Dendritic cell treated with granulocyte-macrophage colony-stimulating factor and Interleukin-4, amounts not matched to agents 40 ng/mL and 50 ng/mL, for 4 days (primary cell): ENCODE results near the gene DHX57.
A peak's percentile ranks its signal among the peaks of the same experiment; 100 is the strongest.
"Not testable (repeated sequence)": the region's sequence is repeated elsewhere in the genome, so short reads cannot be mapped to it uniquely, and the experiment has no call there.

Experiments used
- H3K27ac Mint-ChIP-seq: one replicate; pipeline ENCODE4 v1.8.0; 2022; ENCODE audit warnings: mild to moderate bottlenecking, mixed read lengths
- H3K27me3 Mint-ChIP-seq: one replicate; pipeline ENCODE4 v1.8.0; 2022; ENCODE audit warnings: mild to moderate bottlenecking, mixed read lengths
- H3K36me3 Mint-ChIP-seq: one replicate; pipeline ENCODE4 v1.8.0; 2022; ENCODE audit warnings: low read depth, mixed read lengths
- H3K4me1 Mint-ChIP-seq: one replicate; pipeline ENCODE4 v1.8.0; 2022; ENCODE audit warnings: low read depth, mixed read lengths
- H3K4me3 Mint-ChIP-seq: one replicate; pipeline ENCODE4 v1.8.0; 2022; ENCODE audit warnings: mild to moderate bottlenecking, moderate library complexity, mixed read lengths
- H3K9me3 Mint-ChIP-seq: one replicate; pipeline ENCODE4 v1.8.0; 2022; ENCODE audit warnings: mixed read lengths
- intact Hi-C: fragments of 100-400 bp; cut with micrococcal nuclease; formaldehyde crosslinking; loops from one replicate; pipeline ENCODE4 v1.15.0; 2022

Gene DHX57

GRCh38 chr2:38836791-38837190 is 38.9 kb downstream of the DHX57 start:
- H3K27me3 Mint-ChIP-seq = no peaks in the 10 kb centered on the region
- no peaks in the 10 kb centered on the region for H3K9me3 Mint-ChIP-seq
- H3K4me1 Mint-ChIP-seq = peaks cover 59% of the 10 kb centered on the region
- peak overlapping the region; percentile 79 for H3K27ac Mint-ChIP-seq
- H3K4me3 Mint-ChIP-seq = no peak overlapping the region
- intact Hi-C loops = loop anchor here (5.0 kb wide), 1 partner anchor 84 kb away; the partner anchor contains the start of gene SRSF7
- H3K36me3 Mint-ChIP-seq = peaks cover 17% of the 10 kb centered on the region

DNA sequence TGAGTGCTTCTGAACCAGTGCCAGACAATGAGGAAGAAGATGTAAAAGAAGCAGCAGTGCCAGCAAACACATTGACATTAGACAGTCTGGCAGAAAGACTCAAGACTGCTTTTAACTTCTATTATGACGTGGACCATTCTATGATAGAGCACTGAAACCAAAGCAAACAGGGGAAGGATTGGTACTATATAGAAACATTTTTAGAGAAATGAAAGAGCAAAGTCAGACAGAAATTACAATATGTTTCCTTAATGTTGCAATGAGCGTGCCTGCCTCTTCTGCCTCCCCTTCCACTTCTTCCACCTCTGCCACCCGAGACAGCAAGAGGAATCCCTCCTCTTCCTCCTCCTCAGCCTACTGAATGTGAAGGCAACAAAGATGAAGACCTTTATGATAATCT is 39.7 kb downstream of the DHX57 start:
- peaks cover 59% of the 10 kb centered on the region for H3K4me1 Mint-ChIP-seq
- H3K4me3 Mint-ChIP-seq = no peak overlapping the region
- H3K36me3 Mint-ChIP-seq = peaks cover 13% of the 10 kb centered on the region
- H3K27me3 Mint-ChIP-seq = no peaks in the 10 kb centered on the region
- H3K27ac Mint-ChIP-seq = peak overlapping the region; percentile 79
- intact Hi-C loops = loop anchor here (5.0 kb wide), 1 partner anchor 84 kb away; the partner anchor contains the start of gene SRSF7
- no peaks in the 10 kb centered on the region for H3K9me3 Mint-ChIP-seq

DNA sequence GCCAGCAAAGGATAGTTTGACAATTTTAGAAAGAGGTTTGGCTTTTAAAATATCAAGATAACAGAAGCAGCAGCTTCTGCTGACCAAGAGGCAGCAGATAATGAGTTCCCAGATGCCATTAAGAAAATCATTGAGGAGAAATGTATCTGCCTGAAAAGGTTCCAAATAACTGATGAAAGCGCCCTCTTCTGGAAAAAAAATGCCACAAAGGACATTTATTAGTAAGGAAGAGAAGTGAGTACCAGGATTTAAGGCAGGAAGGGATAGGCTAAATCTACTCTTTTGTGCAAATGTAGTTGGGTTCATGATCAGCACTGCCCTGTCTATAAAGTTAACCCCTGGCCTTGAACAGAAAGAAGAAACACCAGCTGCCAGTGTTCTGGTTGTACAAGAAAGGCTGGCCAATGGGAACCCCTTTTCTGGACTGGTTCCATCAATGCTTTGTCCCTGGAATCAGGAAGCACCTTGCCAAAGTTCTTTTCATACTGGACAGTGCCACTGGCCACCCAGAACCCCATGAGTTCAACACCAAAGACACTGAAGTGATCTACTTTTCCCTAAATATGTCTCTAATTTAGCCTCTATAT is 40.6 kb downstream of the DHX57 start:
- H3K4me3 Mint-ChIP-seq = no peak overlapping the region
- H3K27ac Mint-ChIP-seq = peak overlapping the region; percentile 79
- H3K4me1 Mint-ChIP-seq = peaks cover 66% of the 10 kb centered on the region
- H3K9me3 Mint-ChIP-seq = no peaks in the 10 kb centered on the region
- H3K27me3 Mint-ChIP-seq = no peaks in the 10 kb centered on the region
- intact Hi-C loops = loop anchor here (5.0 kb wide), 1 partner anchor 83 kb away; the partner anchor contains the start of gene SRSF7
- peaks cover 13% of the 10 kb centered on the region for H3K36me3 Mint-ChIP-seq

DNA sequence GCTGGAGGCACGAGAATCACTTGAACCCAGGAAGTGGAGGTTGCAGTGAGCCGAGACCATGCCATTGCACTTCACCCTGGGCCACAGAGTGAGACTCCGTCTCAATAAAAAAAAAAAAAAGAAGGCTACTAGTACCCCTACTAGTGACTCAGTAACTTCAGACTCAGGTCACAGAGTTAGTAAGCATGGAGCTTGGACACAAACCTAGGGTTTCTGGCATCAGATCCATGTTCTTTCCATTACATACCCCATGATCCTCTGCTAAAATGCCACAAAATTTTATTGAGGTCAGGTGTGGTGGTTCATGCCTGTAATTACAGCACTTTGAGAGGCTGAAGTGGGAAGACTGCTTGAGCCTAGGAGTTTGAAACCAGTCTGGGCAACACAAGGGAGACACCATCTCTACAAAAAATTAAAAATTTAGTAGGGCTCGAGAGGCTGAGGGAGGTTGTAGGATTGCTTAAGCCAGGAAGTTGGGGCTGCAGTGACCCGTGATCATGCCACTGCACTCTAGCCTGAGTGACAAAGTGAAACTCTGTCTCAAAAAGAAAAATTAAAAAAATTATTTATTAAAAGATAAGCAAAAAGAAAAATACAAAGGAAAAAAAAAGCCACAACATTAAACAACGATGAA is 45.1 kb downstream of the DHX57 start:
- Mint-ChIP-seq H3K4me1 (peaks cover 46% of the 10 kb centered on the region), H3K36me3 (peaks cover 17% of the 10 kb centered on the region), H3K4me3 (no peak overlapping the region), H3K27me3 (no peaks in the 10 kb centered on the region), H3K9me3 (no peaks in the 10 kb centered on the region), H3K27ac (peak overlapping the region; percentile 87)
- intact Hi-C loops = loop anchor here (2.0 kb wide), 1 partner anchor 14 kb away; no protein-coding TSS in a partner anchor

- Mint-ChIP-seq H3K4me1 (peaks cover 40% of the 10 kb centered on the region), H3K27me3 (no peaks in the 10 kb centered on the region), H3K4me3 (no peak overlapping the region), H3K27ac (peak overlapping the region; percentile 87), H3K9me3 (no peaks in the 10 kb centered on the region), H3K36me3 (peaks cover 21% of the 10 kb centered on the region)
- intact Hi-C loops = loop anchor here (2.0 kb wide), 1 partner anchor 13 kb away; no protein-coding TSS in a partner anchor
These were observed 45.8 kb downstream of the DHX57 start for GRCh38 chr2:38829971-38830370.

DNA sequence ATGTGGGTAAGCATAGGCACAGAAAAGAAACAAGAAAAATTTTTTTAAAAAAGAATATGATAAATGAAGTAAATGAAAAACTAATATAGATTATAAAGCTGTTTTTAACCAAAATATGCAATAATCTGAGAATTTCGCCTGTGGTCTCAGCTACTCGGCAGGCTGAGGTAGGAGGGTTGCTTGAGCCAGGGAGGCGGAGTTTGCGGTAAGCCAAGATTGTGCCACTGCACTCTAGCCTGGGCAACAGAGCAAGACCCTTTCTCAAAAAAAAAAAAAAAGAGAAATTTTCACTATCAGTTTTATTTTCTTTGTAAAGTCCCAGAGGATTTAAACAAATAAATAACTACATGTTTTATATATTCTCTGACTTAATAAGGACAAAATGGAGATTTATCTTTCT is 47.3 kb downstream of the DHX57 start:
- Mint-ChIP-seq H3K36me3 (peaks cover 33% of the 10 kb centered on the region), H3K27me3 (no peaks in the 10 kb centered on the region), H3K27ac (peak overlapping the region; percentile 82), H3K4me1 (peaks cover 31% of the 10 kb centered on the region), H3K9me3 (no peaks in the 10 kb centered on the region), H3K4me3 (no peak overlapping the region)
- intact Hi-C loops = no loop called here

DNA sequence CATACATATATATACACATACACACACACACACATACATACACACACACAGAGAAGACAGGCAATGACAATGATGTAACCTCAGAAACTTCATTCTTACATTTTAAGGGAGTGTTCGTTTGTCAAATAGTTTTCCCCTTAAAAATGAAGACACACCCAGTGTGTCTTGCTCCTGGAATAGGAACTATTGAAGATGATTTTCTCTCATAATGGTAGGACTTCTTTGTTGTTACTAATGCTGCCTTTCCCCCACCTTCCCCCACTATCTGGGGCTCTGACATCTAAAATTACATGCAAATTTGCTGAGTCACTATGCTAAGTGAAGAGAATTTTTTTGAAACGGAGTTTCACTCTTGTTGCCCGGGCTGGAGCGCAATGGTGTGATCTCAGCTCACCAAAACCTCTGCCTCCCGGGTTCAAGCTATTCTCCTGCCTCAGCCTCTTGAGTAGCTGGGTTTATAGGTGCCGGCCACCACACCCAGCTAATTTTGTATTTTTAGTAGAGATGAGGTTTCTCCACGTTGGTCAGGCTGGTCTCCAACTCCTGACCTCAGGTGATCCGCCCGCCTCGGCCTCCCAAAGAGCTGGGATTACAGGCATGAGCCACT is 48.1 kb downstream of the DHX57 start:
- Mint-ChIP-seq H3K27ac (peak overlapping the region; percentile 82), H3K4me1 (peaks cover 24% of the 10 kb centered on the region), H3K36me3 (peaks cover 36% of the 10 kb centered on the region), H3K4me3 (peak overlapping the region; percentile 20)
- H3K27me3 Mint-ChIP-seq, intact Hi-C loops, H3K9me3 Mint-ChIP-seq: not testable (repeated sequence)

DNA sequence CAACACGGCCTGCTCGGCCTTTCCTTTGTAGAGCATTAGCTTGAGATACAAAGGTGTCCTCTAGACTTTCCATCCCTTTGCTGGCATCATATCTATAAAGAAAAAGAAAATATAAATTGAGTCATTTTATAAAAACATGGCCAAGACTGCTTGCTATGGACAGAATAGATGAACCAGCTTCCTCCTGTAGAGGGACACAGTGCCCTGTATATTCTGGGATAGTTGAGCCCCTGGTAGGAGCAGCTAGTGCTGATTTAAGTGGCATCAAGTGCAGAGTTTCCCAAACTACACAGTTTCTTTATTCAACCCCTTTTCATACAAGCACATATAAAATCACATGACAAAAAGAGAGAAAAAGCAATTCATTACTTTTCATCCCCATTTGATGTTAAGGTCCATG is 49.8 kb downstream of the DHX57 start:
- H3K27ac Mint-ChIP-seq = no peak overlapping the region
- no peak overlapping the region for H3K4me3 Mint-ChIP-seq
- H3K36me3 Mint-ChIP-seq = peaks cover 53% of the 10 kb centered on the region
- H3K9me3 Mint-ChIP-seq = no peaks in the 10 kb centered on the region
- peaks cover 19% of the 10 kb centered on the region for H3K4me1 Mint-ChIP-seq
- H3K27me3 Mint-ChIP-seq = no peaks in the 10 kb centered on the region
- intact Hi-C loops = no loop called here

GRCh38 chr2:38824906-38825305 is 50.8 kb downstream of the DHX57 start:
- Mint-ChIP-seq H3K9me3 (no peaks in the 10 kb centered on the region), H3K4me1 (peaks cover 11% of the 10 kb centered on the region), H3K4me3 (no peak overlapping the region), H3K36me3 (peaks cover 64% of the 10 kb centered on the region), H3K27ac (no peak overlapping the region), H3K27me3 (no peaks in the 10 kb centered on the region)
- intact Hi-C loops = no loop called here

DNA sequence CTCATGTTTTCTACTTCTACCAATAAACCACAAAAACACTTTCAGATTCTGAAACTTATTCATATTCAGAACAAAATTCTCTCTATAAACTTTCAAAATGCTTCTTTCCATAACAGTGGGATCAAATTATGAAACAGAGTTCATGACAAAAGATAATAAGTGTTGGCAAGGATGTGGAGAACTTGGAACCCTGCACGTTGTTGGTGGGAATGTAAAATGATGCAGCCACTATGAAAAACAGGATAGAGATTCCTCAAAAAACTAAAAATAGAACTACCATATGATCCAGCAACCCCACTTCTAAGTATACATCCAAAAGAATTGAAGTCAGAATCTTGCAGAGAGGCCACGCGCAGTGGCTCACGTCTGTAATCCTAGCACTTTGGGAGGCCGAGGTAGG is 52.3 kb downstream of the DHX57 start:
- H3K27ac Mint-ChIP-seq = no peak overlapping the region
- peaks cover 11% of the 10 kb centered on the region for H3K4me1 Mint-ChIP-seq
- H3K36me3 Mint-ChIP-seq = peaks cover 75% of the 10 kb centered on the region
- intact Hi-C loops = no loop called here
- H3K27me3 Mint-ChIP-seq = no peaks in the 10 kb centered on the region
- no peaks in the 10 kb centered on the region for H3K9me3 Mint-ChIP-seq
- no peak overlapping the region for H3K4me3 Mint-ChIP-seq

- no peaks in the 10 kb centered on the region for H3K27me3 Mint-ChIP-seq
- intact Hi-C loops = no loop called here
- H3K4me3 Mint-ChIP-seq = no peak overlapping the region
- H3K36me3 Mint-ChIP-seq = peaks cover 74% of the 10 kb centered on the region
- H3K27ac Mint-ChIP-seq = no peak overlapping the region
- H3K9me3 Mint-ChIP-seq = no peaks in the 10 kb centered on the region
- H3K4me1 Mint-ChIP-seq = peaks cover 14% of the 10 kb centered on the region
These were observed 57.2 kb downstream of the DHX57 start for GRCh38 chr2:38818565-38818964.

DNA sequence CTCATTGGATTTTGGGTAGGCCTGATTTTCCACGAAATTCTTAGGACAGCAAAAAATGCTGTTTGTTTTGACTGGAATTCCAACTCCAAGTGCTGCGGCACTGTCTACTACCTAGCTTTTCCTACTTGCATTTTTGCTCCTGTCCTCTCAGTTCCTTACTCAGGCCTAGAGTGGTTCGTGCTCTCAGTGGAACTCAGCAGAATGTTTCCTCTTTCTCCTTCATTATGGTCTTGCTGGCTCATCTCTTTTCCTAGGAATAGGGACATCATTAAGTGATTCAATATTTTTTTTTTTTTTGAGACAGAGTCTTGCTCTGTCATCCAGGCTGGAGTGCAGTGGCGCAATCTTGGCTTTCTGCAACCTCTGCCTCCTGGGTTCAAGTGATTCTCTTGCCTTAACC is 59.8 kb downstream of the DHX57 start:
- peak overlapping the region; percentile 20 for H3K4me3 Mint-ChIP-seq
- intact Hi-C loops = loop anchor here (2.0 kb wide), 1 partner anchor 15 kb away; no protein-coding TSS in a partner anchor
- H3K27me3 Mint-ChIP-seq = no peaks in the 10 kb centered on the region
- peaks cover 14% of the 10 kb centered on the region for H3K4me1 Mint-ChIP-seq
- peak overlapping the region; percentile 88 for H3K27ac Mint-ChIP-seq
- no peaks in the 10 kb centered on the region for H3K9me3 Mint-ChIP-seq
- H3K36me3 Mint-ChIP-seq = peaks cover 75% of the 10 kb centered on the region

DNA sequence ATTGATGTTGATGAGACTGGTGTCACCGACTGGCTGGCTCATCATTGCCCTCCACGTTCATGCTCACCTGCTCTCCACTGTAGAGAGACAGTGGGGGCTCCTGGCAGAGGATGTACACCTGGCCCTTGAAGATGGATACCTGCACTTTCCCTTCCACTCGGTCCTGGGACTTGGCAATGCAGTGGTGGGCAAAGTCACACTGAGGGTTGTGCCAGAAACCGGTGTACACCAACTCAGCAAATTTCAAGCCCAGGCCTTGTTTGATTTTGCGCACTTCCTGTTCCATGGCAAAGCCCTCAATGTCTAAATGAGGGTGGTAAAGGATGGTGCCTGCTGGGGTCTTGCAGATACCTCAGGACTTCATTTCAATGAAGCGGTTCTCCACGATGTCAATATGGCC is 65.2 kb downstream of the DHX57 start:
- Mint-ChIP-seq H3K36me3 (peaks cover 45% of the 10 kb centered on the region), H3K4me1 (peaks cover 11% of the 10 kb centered on the region), H3K27ac (no peak overlapping the region), H3K9me3 (no peaks in the 10 kb centered on the region), H3K4me3 (no peak overlapping the region), H3K27me3 (no peaks in the 10 kb centered on the region)
- intact Hi-C loops = no loop called here

DNA sequence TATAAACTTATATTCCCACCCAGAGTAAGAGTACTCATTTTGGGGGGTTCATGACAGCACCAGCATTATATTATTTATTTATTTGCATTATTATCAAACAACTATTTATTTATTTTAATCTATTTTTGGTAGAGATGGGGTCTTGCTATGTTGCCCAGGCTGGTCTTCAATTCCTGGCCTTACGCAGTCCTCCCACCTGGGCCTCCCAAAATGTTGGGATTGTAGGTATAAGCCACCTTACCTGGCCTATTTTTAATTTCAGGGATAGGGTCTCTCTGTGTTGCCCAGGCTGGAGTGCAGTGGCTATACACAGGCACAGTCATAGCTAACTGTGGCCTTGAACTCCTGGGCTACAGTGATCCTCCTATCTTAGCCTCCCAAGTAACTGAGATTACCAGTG is 67.1 kb downstream of the DHX57 start:
- Mint-ChIP-seq H3K4me1 (peaks cover 7% of the 10 kb centered on the region), H3K9me3 (no peaks in the 10 kb centered on the region), H3K27me3 (no peaks in the 10 kb centered on the region), H3K36me3 (peaks cover 36% of the 10 kb centered on the region), H3K27ac (no peak overlapping the region), H3K4me3 (no peak overlapping the region)
- intact Hi-C loops = no loop called here
